Mesenchymal stem cell (in vitro differentiated cells and primary cell): ENCODE measurements around the gene ZBTB7C.
A peak's percentile ranks its signal among the peaks of the same experiment; 100 is the strongest.

Experiments used
- DNase-seq: peaks from one replicate; pipeline ENCODE4 v3.0.0-alpha.2; 2013
- H2AFZ ChIP-seq: one replicate; pipeline ENCODE4 v1.6.1; 2013; ENCODE audit warnings: low read depth, mild to moderate bottlenecking, control low read depth, inconsistent platforms, low read length, moderate library complexity
- H2AK5ac ChIP-seq: 2 replicates; pipeline ENCODE4 v1.6.1; 2013; ENCODE audit warnings: low read length, moderate library complexity, mild to moderate bottlenecking, inconsistent platforms; ENCODE audit not compliant: severe bottlenecking
- H2BK120ac ChIP-seq: one replicate; pipeline ENCODE4 v1.6.1; 2013; ENCODE audit warnings: low read depth, mild to moderate bottlenecking, inconsistent platforms, low read length, moderate library complexity
- H2BK12ac ChIP-seq, 2 experiments: one replicate each; pipeline ENCODE4 v1.6.1; 2013; ENCODE audit warnings: inconsistent platforms in 2 of 2, low read length in 2 of 2, mild to moderate bottlenecking in 2 of 2, moderate library complexity in 2 of 2, control low read depth in 1 of 2
- H2BK15ac ChIP-seq: one replicate; pipeline ENCODE4 v1.6.1; 2013; ENCODE audit warnings: mild to moderate bottlenecking, low read depth, inconsistent platforms; ENCODE audit not compliant: poor library complexity, severe bottlenecking
- H2BK5ac ChIP-seq: 2 replicates; pipeline ENCODE4 v1.6.1; 2013; ENCODE audit warnings: low read depth, mild to moderate bottlenecking, low read length, control low read depth, inconsistent platforms; ENCODE audit not compliant: poor library complexity, severe bottlenecking
- H3K14ac ChIP-seq, 2 experiments: one replicate each; pipeline ENCODE4 v1.6.1; 2013; ENCODE audit warnings: inconsistent platforms in 2 of 2, low read length in 2 of 2, control low read depth in 1 of 2, mild to moderate bottlenecking in 1 of 2, moderate library complexity in 1 of 2
- H3K18ac ChIP-seq, 2 experiments: one replicate each; pipeline ENCODE4 v1.6.1; 2013; ENCODE audit warnings: inconsistent platforms in 2 of 2, low read length in 2 of 2, control low read depth in 1 of 2, low read depth in 1 of 2, mild to moderate bottlenecking in 1 of 2
- H3K23ac ChIP-seq, 2 experiments: one replicate each; pipeline ENCODE4 v1.6.1; 2013; ENCODE audit warnings: inconsistent platforms in 2 of 2, low read length in 2 of 2, mild to moderate bottlenecking in 2 of 2, moderate library complexity in 2 of 2, control low read depth in 1 of 2
- H3K27ac ChIP-seq: 2 replicates; pipeline ENCODE4 v1.5.1; 2013; ENCODE audit warnings: mild to moderate bottlenecking, moderate library complexity, low read length, control low read depth, inconsistent platforms; ENCODE audit not compliant: poor library complexity, severe bottlenecking
- H3K27me3 ChIP-seq, 2 experiments: 2 replicates each; pipeline versions ENCODE4 v1.6.1 to v1.7.0; 2013; ENCODE audit warnings: low read length in 2 of 2, mild to moderate bottlenecking in 2 of 2, moderate library complexity in 2 of 2, control low read depth in 1 of 2, inconsistent platforms in 1 of 2; ENCODE audit not compliant: control insufficient read depth in 1 of 2, insufficient read depth in 1 of 2
- H3K36me3 ChIP-seq, 2 experiments: 2 replicates each; pipeline versions ENCODE4 v1.6.1 to v1.7.0; 2013; ENCODE audit warnings: low read length in 2 of 2, control low read depth in 1 of 2, inconsistent platforms in 1 of 2, low read depth in 1 of 2, mild to moderate bottlenecking in 1 of 2; ENCODE audit not compliant: insufficient read depth in 2 of 2, control insufficient read depth in 1 of 2
- H3K4ac ChIP-seq, 2 experiments: one replicate each; pipeline ENCODE4 v1.6.1; 2013; ENCODE audit warnings: inconsistent platforms in 2 of 2, low read length in 2 of 2, mild to moderate bottlenecking in 2 of 2, moderate library complexity in 2 of 2, control low read depth in 1 of 2, low read depth in 1 of 2
- H3K4me1 ChIP-seq: 2 replicates; pipeline ENCODE4 v1.6.1; 2013; ENCODE audit warnings: low read depth, low read length, control low read depth; ENCODE audit not compliant: control insufficient read depth, insufficient read depth
- H3K4me2 ChIP-seq: 2 replicates; pipeline ENCODE4 v1.6.1; 2013; ENCODE audit warnings: low read length, mild to moderate bottlenecking, inconsistent platforms; ENCODE audit not compliant: poor library complexity, severe bottlenecking
- H3K4me3 ChIP-seq, 2 experiments: 2 replicates each; pipeline versions ENCODE4 v1.5.1 to v1.7.0; 2013; ENCODE audit warnings: low read length in 2 of 2, mild to moderate bottlenecking in 2 of 2, control low read depth in 1 of 2, low read depth in 1 of 2; ENCODE audit not compliant: insufficient read depth in 1 of 2
- H3K79me1 ChIP-seq: replicated peaks from 2 replicates; pipeline ENCODE4 v1.6.1; 2013; ENCODE audit warnings: mild to moderate bottlenecking, control low read depth, low read length, inconsistent platforms; ENCODE audit not compliant: poor library complexity, severe bottlenecking
- H3K9ac ChIP-seq: 2 replicates; pipeline ENCODE4 v1.7.0; 2013; ENCODE audit warnings: mild to moderate bottlenecking, low read length, moderate library complexity
- H3K9me3 ChIP-seq: 2 replicates; pipeline ENCODE4 v1.7.0; 2013; ENCODE audit warnings: mild to moderate bottlenecking, low read length; ENCODE audit not compliant: control insufficient read depth
- H4K8ac ChIP-seq: one replicate; pipeline ENCODE4 v1.6.1; 2013; ENCODE audit warnings: inconsistent platforms, mild to moderate bottlenecking, low read length, moderate library complexity
- H4K91ac ChIP-seq: one replicate; pipeline ENCODE4 v1.6.1; 2013; ENCODE audit warnings: mild to moderate bottlenecking, low read length, inconsistent platforms
- WGBS: methylation state at CpG from one replicate; pipeline ENCODE4 v1.1.7; 2013; ENCODE audit warnings: mixed read lengths; 5-methylcytosine and 5-hydroxymethylcytosine counted together

ZBTB7C gene

DNA sequence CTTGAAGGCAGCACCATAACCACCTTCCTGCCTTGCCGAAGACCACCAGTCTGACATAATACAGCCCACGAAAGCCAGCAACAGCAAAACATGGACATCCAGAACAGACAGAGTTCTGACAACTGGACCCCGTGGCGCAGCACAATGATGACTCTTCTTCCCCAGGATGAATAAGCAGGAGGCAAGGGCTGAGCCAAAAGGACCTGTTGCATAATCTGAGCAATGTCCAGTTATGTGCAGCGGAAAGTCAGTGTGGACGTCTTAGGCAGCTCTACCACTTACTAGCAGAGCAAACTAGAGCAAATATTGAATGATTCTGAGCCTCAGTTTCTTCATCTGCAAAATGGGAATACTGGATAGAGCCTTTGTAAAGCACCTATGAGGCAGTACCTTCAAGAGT lies 225.1 kb downstream of the ZBTB7C start:
- Histone ChIP-seq H3K79me1 (no peaks in the 10 kb centered on the region), H2BK120ac (no peak overlapping the region), H3K4me2 (no peak overlapping the region), H3K27me3 (peaks cover 5 to 61% of the 10 kb centered on the region in 2 experiments), H3K36me3 (no peaks in the 10 kb centered on the region), H3K4me3 (peak overlapping the region in 1 of 2 experiments; percentile 29), H3K4ac (no peak overlapping the region), H4K8ac (no peak overlapping the region), H2BK12ac (no peak overlapping the region), H2BK15ac (no peak overlapping the region), H3K4me1 (no peaks in the 10 kb centered on the region), H3K27ac (no peak overlapping the region), H3K18ac (no peak overlapping the region), H2BK5ac (no peak overlapping the region), H3K23ac (no peak overlapping the region), H3K9me3 (no peaks in the 10 kb centered on the region), H4K91ac (no peak overlapping the region), H2AK5ac (no peak overlapping the region), H3K9ac (peak overlapping the region; percentile 75), H2AFZ (no peak overlapping the region), H3K14ac (no peak overlapping the region)
- DNase-seq = no peak
- WGBS = 84% methylated on average over 5 of the region's 6 CpGs

DNA sequence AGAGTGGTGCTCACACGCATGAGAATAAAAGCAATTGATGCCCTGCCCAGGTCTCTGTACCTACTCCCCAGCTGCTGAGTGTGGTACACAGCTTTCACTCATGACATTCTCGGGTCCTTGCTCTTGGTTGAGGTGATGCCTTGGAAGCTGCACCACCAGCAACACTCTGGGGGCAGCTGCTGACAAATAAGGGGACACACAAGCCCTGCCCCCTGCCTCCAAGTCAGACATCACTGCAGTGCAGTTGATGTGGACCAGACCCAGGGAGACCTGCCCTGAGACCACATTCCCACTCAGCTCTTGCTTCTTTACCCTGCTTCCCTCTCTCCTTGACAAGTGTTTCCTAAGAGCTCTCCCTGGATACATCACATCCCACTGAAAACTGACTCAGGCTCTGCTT lies 225.6 kb downstream of the ZBTB7C start:
- no peak overlapping the region for H4K8ac ChIP-seq
- 76% methylated on average over 2 of the region's 2 CpGs for WGBS
- H2AK5ac ChIP-seq = no peak overlapping the region
- no peak overlapping the region for H2BK120ac ChIP-seq
- no peak overlapping the region for H3K18ac ChIP-seq
- H2AFZ ChIP-seq = no peak overlapping the region
- no peak overlapping the region for H3K4ac ChIP-seq
- H3K9me3 ChIP-seq = no peaks in the 10 kb centered on the region
- H2BK12ac ChIP-seq = no peak overlapping the region
- DNase-seq = no peak
- no peak overlapping the region for H3K14ac ChIP-seq
- no peak overlapping the region for H4K91ac ChIP-seq
- H3K79me1 ChIP-seq = no peaks in the 10 kb centered on the region
- H2BK5ac ChIP-seq = no peak overlapping the region
- H3K4me1 ChIP-seq = no peaks in the 10 kb centered on the region
- no peak overlapping the region for H3K27ac ChIP-seq
- no peaks in the 10 kb centered on the region for H3K36me3 ChIP-seq
- no peak overlapping the region for H3K23ac ChIP-seq
- no peak overlapping the region for H2BK15ac ChIP-seq
- H3K9ac ChIP-seq = peak overlapping the region; percentile 75
- H3K4me3 ChIP-seq = peak overlapping the region in 1 of 2 experiments; percentile 29
- peaks cover 5 to 61% of the 10 kb centered on the region in 2 experiments for H3K27me3 ChIP-seq
- no peak overlapping the region for H3K4me2 ChIP-seq

DNA sequence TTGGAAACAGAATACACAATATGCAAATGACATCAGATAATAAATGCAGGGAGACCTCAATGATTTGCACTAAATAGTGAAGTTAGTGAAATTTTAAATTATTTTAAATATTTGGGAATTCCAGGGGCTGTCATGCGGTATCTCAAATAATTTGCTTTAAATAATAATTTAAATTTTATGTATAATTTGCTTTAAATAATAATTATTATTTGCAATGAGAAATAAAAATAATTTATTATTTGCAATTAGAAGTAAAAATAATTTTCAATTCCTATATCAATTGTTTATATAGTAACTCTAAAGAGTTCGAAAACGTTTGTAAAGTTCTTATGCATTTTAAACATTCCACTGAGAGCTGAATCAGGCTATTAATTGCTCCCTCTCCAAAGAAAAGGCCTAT lies 226.4 kb downstream of the ZBTB7C start:
- Histone ChIP-seq H3K4me3 (no peak overlapping the region), H4K91ac (no peak overlapping the region), H2BK12ac (no peak overlapping the region), H3K36me3 (no peaks in the 10 kb centered on the region), H3K4me2 (no peak overlapping the region), H2BK120ac (no peak overlapping the region), H2BK15ac (no peak overlapping the region), H3K9me3 (no peaks in the 10 kb centered on the region), H2BK5ac (no peak overlapping the region), H3K4me1 (no peaks in the 10 kb centered on the region), H2AFZ (no peak overlapping the region), H3K9ac (no peak overlapping the region), H3K23ac (no peak overlapping the region), H2AK5ac (no peak overlapping the region), H3K14ac (no peak overlapping the region), H3K4ac (no peak overlapping the region), H3K18ac (no peak overlapping the region), H3K27ac (no peak overlapping the region), H3K79me1 (no peaks in the 10 kb centered on the region), H3K27me3 (peaks cover 5 to 55% of the 10 kb centered on the region in 2 experiments), H4K8ac (no peak overlapping the region)
- WGBS = 69% methylated on average over 2 of the region's 3 CpGs
- DNase-seq = no peak

DNA sequence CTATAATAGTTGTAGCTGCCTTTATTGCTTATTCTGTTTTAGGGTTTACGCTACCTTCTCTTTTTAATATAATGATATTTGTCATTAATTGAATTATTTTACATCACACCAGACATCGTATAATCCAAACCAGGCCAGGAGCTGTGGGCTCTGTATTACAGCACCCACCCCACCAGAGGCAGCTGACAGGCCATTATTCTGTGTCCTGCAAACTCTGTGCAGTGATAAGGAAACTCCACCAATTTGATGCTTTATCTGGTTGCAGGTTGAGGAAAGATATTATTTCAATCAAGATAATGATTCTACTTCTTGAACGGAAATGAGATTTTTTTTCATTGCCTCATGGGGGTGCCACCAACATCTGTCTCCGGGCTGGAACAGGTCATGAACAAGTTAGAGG lies 227.3 kb downstream of the ZBTB7C start:
- Histone ChIP-seq H2BK120ac (no peak overlapping the region), H2BK15ac (no peak overlapping the region), H3K79me1 (no peaks in the 10 kb centered on the region), H3K9ac (no peak overlapping the region), H3K14ac (no peak overlapping the region), H3K4ac (no peak overlapping the region), H3K4me2 (no peak overlapping the region), H4K91ac (no peak overlapping the region), H2AK5ac (no peak overlapping the region), H3K4me3 (no peak overlapping the region), H3K27me3 (peaks cover 5 to 64% of the 10 kb centered on the region in 2 experiments), H3K9me3 (no peaks in the 10 kb centered on the region), H3K18ac (no peak overlapping the region), H3K36me3 (no peaks in the 10 kb centered on the region), H4K8ac (no peak overlapping the region), H3K23ac (no peak overlapping the region), H2BK12ac (no peak overlapping the region), H2BK5ac (no peak overlapping the region), H3K4me1 (no peaks in the 10 kb centered on the region), H3K27ac (no peak overlapping the region), H2AFZ (no peak overlapping the region)
- WGBS = 77% methylated on average over 2 of the region's 4 CpGs
- no peak for DNase-seq
